ENCODE results near the gene ROBO1. TPM values are rescaled to one million over a fixed set of nuclear protein-coding genes. Genes with fewer than 3 reads are reported as not detected.

ROBO1 gene
- total RNA-seq, 1 donor from 2014 or later = 71.7 TPM

DNA sequence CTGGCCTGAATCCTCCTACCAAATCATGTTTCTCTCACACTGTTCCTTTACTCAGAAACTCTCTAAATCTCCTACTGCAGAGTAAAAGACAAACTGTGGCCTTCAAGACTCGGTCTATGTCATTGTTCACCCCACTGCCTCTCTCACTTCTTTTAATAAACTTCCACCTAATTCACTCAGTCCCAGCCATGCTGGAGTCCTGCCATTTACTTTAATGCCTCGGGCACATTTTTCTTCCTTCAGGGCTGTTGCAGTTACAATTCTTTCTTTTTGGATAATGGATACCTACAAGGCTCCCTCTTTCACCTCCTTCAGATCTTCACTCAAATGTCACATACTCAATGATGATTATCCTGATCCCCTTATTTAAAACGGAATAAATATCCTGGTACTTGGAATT, 955.6 kb downstream of the ROBO1 start:
- no peaks in the 10 kb centered on the region for H3K27me3 Mint-ChIP-seq (ENCODE audit: low read depth, unreplicated experiment)
- H3K27ac Mint-ChIP-seq (ENCODE audit: unreplicated experiment) = no peak overlapping the region
- no peak overlapping the region for H3K4me3 Mint-ChIP-seq (ENCODE audit: unreplicated experiment)
- H4K20me1 ChIP-seq (ENCODE audit: insufficient read depth, low read length) = no peaks in the 10 kb centered on the region
- no peaks in the 10 kb centered on the region for H3K9me3 ChIP-seq (ENCODE audit: insufficient read depth, low read depth, low read length)
- TF ChIP-seq, protein P1, sequence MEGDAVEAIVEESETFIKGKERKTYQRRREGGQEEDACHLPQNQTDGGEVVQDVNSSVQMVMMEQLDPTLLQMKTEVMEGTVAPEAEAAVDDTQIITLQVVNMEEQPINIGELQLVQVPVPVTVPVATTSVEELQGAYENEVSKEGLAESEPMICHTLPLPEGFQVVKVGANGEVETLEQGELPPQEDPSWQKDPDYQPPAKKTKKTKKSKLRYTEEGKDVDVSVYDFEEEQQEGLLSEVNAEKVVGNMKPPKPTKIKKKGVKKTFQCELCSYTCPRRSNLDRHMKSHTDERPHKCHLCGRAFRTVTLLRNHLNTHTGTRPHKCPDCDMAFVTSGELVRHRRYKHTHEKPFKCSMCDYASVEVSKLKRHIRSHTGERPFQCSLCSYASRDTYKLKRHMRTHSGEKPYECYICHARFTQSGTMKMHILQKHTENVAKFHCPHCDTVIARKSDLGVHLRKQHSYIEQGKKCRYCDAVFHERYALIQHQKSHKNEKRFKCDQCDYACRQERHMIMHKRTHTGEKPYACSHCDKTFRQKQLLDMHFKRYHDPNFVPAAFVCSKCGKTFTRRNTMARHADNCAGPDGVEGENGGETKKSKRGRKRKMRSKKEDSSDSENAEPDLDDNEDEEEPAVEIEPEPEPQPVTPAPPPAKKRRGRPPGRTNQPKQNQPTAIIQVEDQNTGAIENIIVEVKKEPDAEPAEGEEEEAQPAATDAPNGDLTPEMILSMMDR (IDR thresholded peaks at IDR 0.05; ENCODE audit: insufficient read depth, low read depth, low read length) = no peak
- no peak for TF ChIP-seq EZH2 (IDR thresholded peaks at IDR 0.05; ENCODE audit: insufficient read depth, low read length)
- no peak for FAIRE-seq
- no peak overlapping the region for H3K9ac ChIP-seq (ENCODE audit: low read length)
- H3K79me2 ChIP-seq (ENCODE audit: insufficient read depth, low read length) = no peaks in the 10 kb centered on the region
- no peak overlapping the region for H3K27ac ChIP-seq (ENCODE audit: low read depth, low read length)
- no peak for DNase-seq (ENCODE audit: low read depth)
- H3K9me3 Mint-ChIP-seq (ENCODE audit: unreplicated experiment) = peaks cover 3% of the 10 kb centered on the region
- H3K4me2 ChIP-seq (ENCODE audit: low read length) = no peak overlapping the region
- H3K27me3 ChIP-seq (ENCODE audit: insufficient read depth, low read length) = no peaks in the 10 kb centered on the region
- H2AFZ ChIP-seq (ENCODE audit: low read depth, low read length) = no peak overlapping the region
- no peak overlapping the region for H3K4me3 ChIP-seq (ENCODE audit: insufficient read depth, low read depth, low read length)
- H3K36me3 ChIP-seq (ENCODE audit: insufficient read depth, low read length) = no peaks in the 10 kb centered on the region
- no peaks in the 10 kb centered on the region for H3K4me1 Mint-ChIP-seq (ENCODE audit: low read depth, unreplicated experiment)
- no peaks in the 10 kb centered on the region for H3K36me3 Mint-ChIP-seq (ENCODE audit: low read depth, unreplicated experiment)
- H3K4me1 ChIP-seq (ENCODE audit: insufficient read depth, low read length) = no peaks in the 10 kb centered on the region

DNA sequence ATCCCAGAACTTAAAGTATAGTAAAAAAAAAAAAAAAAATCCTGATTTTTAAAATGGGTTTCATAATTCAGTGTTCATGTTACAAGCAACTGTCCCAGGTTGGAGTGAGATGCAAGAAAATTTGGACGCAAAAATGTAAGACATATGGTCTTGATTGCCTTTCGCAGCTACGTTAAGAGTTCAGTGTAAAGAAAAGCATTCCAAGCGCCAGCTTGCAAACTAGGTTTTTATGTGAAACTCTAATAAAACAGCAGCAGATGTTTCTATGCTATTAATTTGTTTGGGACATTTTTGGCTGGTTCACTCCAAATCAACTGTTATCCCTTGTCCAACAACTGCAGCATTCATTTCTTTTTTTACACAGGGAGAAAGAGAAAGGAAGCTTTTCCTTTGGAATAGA, 957.8 kb downstream of the ROBO1 start:
- no peak for TF ChIP-seq EZH2 (IDR thresholded peaks at IDR 0.05; ENCODE audit: insufficient read depth, low read length)
- TF ChIP-seq, protein P1 (IDR thresholded peaks at IDR 0.05; ENCODE audit: insufficient read depth, low read depth, low read length) = no peak
- H3K27ac ChIP-seq (ENCODE audit: low read depth, low read length) = no peak overlapping the region
- no peaks in the 10 kb centered on the region for H3K36me3 Mint-ChIP-seq (ENCODE audit: low read depth, unreplicated experiment)
- no peaks in the 10 kb centered on the region for H3K4me1 ChIP-seq (ENCODE audit: insufficient read depth, low read length)
- no peaks in the 10 kb centered on the region for H3K4me1 Mint-ChIP-seq (ENCODE audit: low read depth, unreplicated experiment)
- no peaks in the 10 kb centered on the region for H4K20me1 ChIP-seq (ENCODE audit: insufficient read depth, low read length)
- no peak overlapping the region for H2AFZ ChIP-seq (ENCODE audit: low read depth, low read length)
- no peaks in the 10 kb centered on the region for H3K9me3 ChIP-seq (ENCODE audit: insufficient read depth, low read depth, low read length)
- H3K79me2 ChIP-seq (ENCODE audit: insufficient read depth, low read length) = no peaks in the 10 kb centered on the region
- DNase-seq (ENCODE audit: low read depth) (no peak), FAIRE-seq (no peak)
- H3K4me3 ChIP-seq (ENCODE audit: insufficient read depth, low read depth, low read length) = no peak overlapping the region
- no peaks in the 10 kb centered on the region for H3K27me3 Mint-ChIP-seq (ENCODE audit: low read depth, unreplicated experiment)
- no peak overlapping the region for H3K9ac ChIP-seq (ENCODE audit: low read length)
- H3K27me3 ChIP-seq (ENCODE audit: insufficient read depth, low read length) = no peaks in the 10 kb centered on the region
- H3K36me3 ChIP-seq (ENCODE audit: insufficient read depth, low read length) = no peaks in the 10 kb centered on the region
- H3K4me2 ChIP-seq (ENCODE audit: low read length) = no peak overlapping the region
- H3K9me3 Mint-ChIP-seq (ENCODE audit: unreplicated experiment) = peaks cover 3% of the 10 kb centered on the region
- no peak overlapping the region for H3K27ac Mint-ChIP-seq (ENCODE audit: unreplicated experiment)
- H3K4me3 Mint-ChIP-seq (ENCODE audit: unreplicated experiment) = no peak overlapping the region

DNA sequence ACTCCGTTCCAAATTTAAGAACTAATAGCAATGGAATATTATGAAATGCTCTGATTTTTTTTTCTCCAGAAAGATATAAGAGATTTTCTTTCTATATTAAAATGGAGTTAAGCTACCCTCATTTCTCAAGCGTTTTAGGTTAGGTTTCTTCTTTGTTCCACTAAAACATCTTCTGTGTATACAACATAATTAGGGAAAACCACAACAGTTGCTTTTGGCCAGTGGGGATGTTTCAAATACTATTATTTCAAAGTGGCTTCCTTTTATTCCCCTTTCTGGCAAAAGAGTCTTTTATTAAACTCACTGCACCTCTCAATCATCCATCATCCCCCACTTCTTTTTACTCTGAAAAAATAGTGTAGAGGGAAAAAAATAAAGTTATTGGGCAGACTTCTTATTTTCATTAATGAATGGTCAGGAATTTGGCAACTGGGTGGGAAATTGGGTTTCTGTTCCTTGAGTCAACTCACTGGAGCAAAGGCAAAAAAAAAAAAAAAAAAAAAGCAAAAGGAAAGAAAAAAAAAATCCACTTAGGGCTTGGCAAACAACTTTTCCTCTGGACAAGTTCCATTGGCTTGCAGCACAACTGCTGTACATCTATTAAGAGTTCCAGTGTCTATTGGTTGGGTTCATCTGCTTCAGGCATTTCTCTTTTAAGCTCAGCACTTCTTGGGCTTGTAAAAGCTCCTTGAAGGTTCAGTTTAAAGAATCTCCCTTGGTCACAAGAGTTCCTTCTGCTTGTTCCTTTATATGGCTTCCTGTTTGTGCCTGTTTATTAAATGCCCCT, 963.4 kb downstream of the ROBO1 start:
- no peak for FAIRE-seq
- H3K4me1 Mint-ChIP-seq (ENCODE audit: low read depth, unreplicated experiment) = peaks cover 13% of the 10 kb centered on the region

More for the DNA sequence above, 963.4 kb downstream of the ROBO1 start:
- Histone ChIP-seq H3K9ac (ENCODE audit: low read length) (no peak overlapping the region), H3K27ac (ENCODE audit: low read depth, low read length) (no peak overlapping the region), H3K79me2 (ENCODE audit: insufficient read depth, low read length) (peaks cover 3% of the 10 kb centered on the region), H3K9me3 (ENCODE audit: insufficient read depth, low read depth, low read length) (no peaks in the 10 kb centered on the region), H3K4me3 (ENCODE audit: insufficient read depth, low read depth, low read length) (no peak overlapping the region), H2AFZ (ENCODE audit: low read depth, low read length) (no peak overlapping the region), H3K4me2 (ENCODE audit: low read length) (no peak overlapping the region), H3K27me3 (ENCODE audit: insufficient read depth, low read length) (no peaks in the 10 kb centered on the region), H4K20me1 (ENCODE audit: insufficient read depth, low read length) (no peaks in the 10 kb centered on the region), H3K36me3 (ENCODE audit: insufficient read depth, low read length) (no peaks in the 10 kb centered on the region), H3K4me1 (ENCODE audit: insufficient read depth, low read length) (no peaks in the 10 kb centered on the region)
- DNase-seq (ENCODE audit: low read depth) = peak; percentile 77
- H3K9me3 Mint-ChIP-seq (ENCODE audit: unreplicated experiment) = peaks cover 4% of the 10 kb centered on the region
- H3K36me3 Mint-ChIP-seq (ENCODE audit: low read depth, unreplicated experiment) = no peaks in the 10 kb centered on the region
- H3K27ac Mint-ChIP-seq (ENCODE audit: unreplicated experiment) = no peak overlapping the region
- no peaks in the 10 kb centered on the region for H3K27me3 Mint-ChIP-seq (ENCODE audit: low read depth, unreplicated experiment)
- TF ChIP-seq, protein P1 (IDR thresholded peaks at IDR 0.05; ENCODE audit: insufficient read depth, low read depth, low read length) = no peak
- TF ChIP-seq EZH2 (IDR thresholded peaks at IDR 0.05; ENCODE audit: insufficient read depth, low read length) = no peak
- no peak overlapping the region for H3K4me3 Mint-ChIP-seq (ENCODE audit: unreplicated experiment)
